Panc1 (cell line): ENCODE measurements around the gene CXorf58. TPM values are rescaled to one million over a fixed set of nuclear protein-coding genes. Genes with fewer than 3 reads are reported as not detected.

Source experiments
- ATAC-seq: fragments of 200-7000 bp; cut with Tn5 transposase; 2 replicates; pipeline ENCODE4 v1.9.1; 2020; ENCODE audit warnings: mild to moderate bottlenecking, moderate library complexity
- BruUV-seq: library from RNA; stranded (reverse); fragments of 400-500 nt; replicated peaks from 2 replicates; lab custom pipeline; 2021; lab: Mats Ljungman, UMichigan
- CTCF ChIA-PET: fragments of 300-600 bp; sonication (Branson Sonifier 250); formaldehyde crosslinking; loops from one replicate; lab custom pipeline; 2022; ENCODE audit warnings: antibody characterized with exemption; lab: Charles Lee
- POLR2A ChIA-PET: fragments of 300-600 bp; sonication (Branson Sonifier 250); formaldehyde crosslinking; loops from one replicate; lab custom pipeline; 2022; ENCODE audit warnings: antibody characterized with exemption; lab: Charles Lee
- DNase-seq: peaks from one replicate; pipeline ENCODE4 v3.0.0-alpha.2; 2010; ENCODE audit warnings: low read depth, low spot score
- H3K27ac ChIP-seq: 2 replicates; pipeline ENCODE4 v1.5.1; 2011; ENCODE audit warnings: mild to moderate bottlenecking, low read length, inconsistent platforms
- H3K27me3 ChIP-seq: fragments of 200-500 bp; sonication (Bioruptor generic); 2 replicates; pipeline ENCODE4 v1.6.0; 2014; ENCODE audit warnings: low read length, inconsistent platforms; ENCODE audit not compliant: control insufficient read depth, insufficient read depth
- H3K36me3 ChIP-seq: fragments of 200-500 bp; sonication (Bioruptor generic); 2 replicates; pipeline ENCODE4 v1.5.1; 2014; ENCODE audit warnings: inconsistent platforms, mild to moderate bottlenecking, low read length, moderate library complexity; ENCODE audit not compliant: control insufficient read depth, insufficient read depth
- H3K4me1 ChIP-seq: 2 replicates; pipeline ENCODE4 v1.5.1; 2011; ENCODE audit warnings: inconsistent platforms, mild to moderate bottlenecking, low read length, moderate library complexity; ENCODE audit not compliant: control insufficient read depth, insufficient read depth
- H3K4me3 ChIP-seq, 2 experiments: 2 replicates each; pipeline ENCODE4 v1.5.1; 2011 to 2012; ENCODE audit warnings: low read depth in 2 of 2, low read length in 2 of 2, mild to moderate bottlenecking in 2 of 2, inconsistent platforms in 1 of 2, moderate library complexity in 1 of 2
- H3K9me3 ChIP-seq: fragments of 200-500 bp; sonication (Bioruptor generic); 2 replicates; pipeline ENCODE4 v1.5.1; 2014; ENCODE audit warnings: low read depth, mild to moderate bottlenecking, inconsistent platforms, low read length, moderate library complexity; ENCODE audit not compliant: control insufficient read depth, insufficient read depth
- CTCF ChIP-seq: fragments of 450-650 bp; IDR thresholded peaks from 2 replicates; pipeline ENCODE4 v1.5.1; 2017; ENCODE audit warnings: mild to moderate bottlenecking
- POLR2AphosphoS5 ChIP-seq: IDR thresholded peaks from 2 replicates; pipeline ENCODE4 v1.6.1; 2012; ENCODE audit warnings: mild to moderate bottlenecking, low read depth, low read length, moderate library complexity
- REST ChIP-seq, 2 experiments: IDR thresholded peaks; 2 replicates each; pipeline ENCODE4 v1.6.1; 2011 to 2012; ENCODE audit warnings: low read depth in 2 of 2, control low read depth in 1 of 2, low read length in 1 of 2, mild to moderate bottlenecking in 1 of 2, moderate library complexity in 1 of 2; ENCODE audit not compliant: insufficient read depth in 1 of 2
- SIN3A ChIP-seq: IDR thresholded peaks from 2 replicates; pipeline ENCODE4 v1.6.1; 2012; ENCODE audit warnings: low read depth, mild to moderate bottlenecking, low read length, moderate library complexity, borderline replicate concordance; ENCODE audit not compliant: insufficient read depth
- TCF7L2 ChIP-seq: IDR thresholded peaks from 2 replicates; pipeline ENCODE4 v1.6.1; 2011; ENCODE audit warnings: mild to moderate bottlenecking, low read depth, low read length, inconsistent platforms
- in situ Hi-C: cut with HindIII; loops from 2 replicates; pipeline ENCODE4 v1.10.0; 2016; ENCODE audit warnings: low sequenced_read_pairs, low pct_unique_long_range_greater_than_20kb
- intact Hi-C: fragments of 100-400 bp; cut with micrococcal nuclease; formaldehyde crosslinking; loops from one replicate; pipeline ENCODE4 v1.10.0; 2022; ENCODE audit not compliant: unreplicated experiment
- total RNA-seq: library from RNA; stranded (reverse); gene quantifications from one replicate; pipeline ENCODE4 v1.2.1, GENCODE V29; 2021; ENCODE audit not compliant: unreplicated experiment

The CXorf58 gene
- total RNA-seq, 1 experiment from 2014 or later = 0.41 TPM

DNA sequence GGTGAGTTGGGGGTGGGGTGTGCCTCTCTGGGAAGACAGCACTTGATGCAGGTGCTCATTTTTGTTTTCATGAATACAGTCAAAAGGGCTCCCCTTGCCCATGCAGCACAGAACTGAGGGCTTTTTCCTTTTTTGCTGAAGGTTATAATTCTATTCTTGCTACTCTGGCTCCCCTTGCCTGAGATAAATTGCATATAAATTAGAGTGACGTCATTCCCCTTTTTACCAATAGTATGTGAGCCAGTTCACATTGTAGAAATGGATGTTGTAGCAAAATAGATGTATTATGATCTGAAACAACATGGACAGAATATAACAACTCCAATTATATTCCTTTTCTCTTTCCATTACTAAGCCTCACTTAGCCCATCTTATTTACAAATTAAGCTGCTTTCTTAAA is 28.4 kb downstream of the CXorf58 start:
- ChIA-PET POLR2A (no interaction called here), CTCF (no interaction called here)
- intact Hi-C loops (no loop called here), in situ Hi-C loops (no loop called here)
- H3K4me3 ChIP-seq = no peak overlapping the region
- no peaks in the 10 kb centered on the region for H3K9me3 ChIP-seq
- BruUV-seq = no TSS peak
- H3K27me3 ChIP-seq = no peaks in the 10 kb centered on the region
- no peaks in the 10 kb centered on the region for H3K4me1 ChIP-seq
- ATAC-seq (no peak), DNase-seq (no peak)
- H3K36me3 ChIP-seq = no peaks in the 10 kb centered on the region
- H3K27ac ChIP-seq = no peak overlapping the region
- TF ChIP-seq TCF7L2 = no peak
- TF ChIP-seq POLR2AphosphoS5 = no peak
- no peak for TF ChIP-seq REST (IDR thresholded peaks at IDR 0.05; ENCODE audit: insufficient read depth in 1 of 2, low read depth in 2 of 2, low read length in 1 of 2)
- TF ChIP-seq CTCF = no peak
- no peak for TF ChIP-seq SIN3A

DNA sequence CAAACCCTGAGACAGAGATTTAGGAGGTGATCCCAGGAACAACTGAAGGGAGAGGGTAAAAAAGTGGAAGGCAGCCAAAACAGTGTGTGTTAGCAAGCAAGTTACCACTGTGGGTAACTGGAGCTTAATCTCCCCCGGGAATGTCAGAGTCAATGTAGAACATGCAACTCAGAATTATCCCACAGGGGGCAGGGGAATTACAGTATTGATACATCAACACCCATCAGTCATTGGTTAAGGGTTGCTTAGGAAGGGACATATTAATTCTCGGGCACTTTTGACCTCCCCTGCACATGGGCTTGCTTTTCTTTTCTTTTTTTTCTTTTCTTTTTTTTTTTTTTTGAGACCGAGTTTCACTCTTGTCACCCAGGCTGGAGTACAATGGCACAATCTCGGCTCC is 29.3 kb downstream of the CXorf58 start:
- ATAC-seq = no peak
- no TSS peak for BruUV-seq
- no peak for TF ChIP-seq CTCF
- TF ChIP-seq TCF7L2 = no peak
- TF ChIP-seq POLR2AphosphoS5 = no peak
- no peak for TF ChIP-seq SIN3A
- no peak for TF ChIP-seq REST (IDR thresholded peaks at IDR 0.05; ENCODE audit: insufficient read depth in 1 of 2, low read depth in 2 of 2, low read length in 1 of 2)
- DNase-seq = no peak
- no peaks in the 10 kb centered on the region for H3K36me3 ChIP-seq
- POLR2A ChIA-PET = no interaction called here
- H3K27ac ChIP-seq = no peak overlapping the region
- H3K4me3 ChIP-seq = no peak overlapping the region
- no peaks in the 10 kb centered on the region for H3K4me1 ChIP-seq
- in situ Hi-C loops = no loop called here
- intact Hi-C loops = no loop called here
- no peaks in the 10 kb centered on the region for H3K27me3 ChIP-seq
- CTCF ChIA-PET = no interaction called here
- no peaks in the 10 kb centered on the region for H3K9me3 ChIP-seq
